Liver (tissue), 9 donors: ENCODE measurements around the gene RNF214. TPM values are rescaled to one million over a fixed set of nuclear protein-coding genes. Genes with fewer than 3 reads are reported as not detected.
"Not testable (repeated sequence)": the region's sequence is repeated elsewhere in the genome, so short reads cannot be mapped to it uniquely, and the experiment has no call there.

Experiments
- DNase-seq: peaks from one replicate; pipeline ENCODE4 v3.0.0-alpha.2; 2017; ENCODE audit warnings: low spot score
- H3K27ac ChIP-seq, 2 donors: one replicate each; pipeline ENCODE4 v1.7.0; 2013; ENCODE audit warnings: inconsistent platforms in 2 of 2, low read length in 2 of 2, control low read depth in 1 of 2, low read depth in 1 of 2, mild to moderate bottlenecking in 1 of 2
- H3K27me3 ChIP-seq, 4 donors: one replicate each; pipeline versions ENCODE4 v1.6.1 to v1.7.0; 2013; ENCODE audit warnings: low read length in 3 of 4, inconsistent platforms in 1 of 4, mild to moderate bottlenecking in 1 of 4, moderate library complexity in 1 of 4; ENCODE audit not compliant: control insufficient read depth in 4 of 4, insufficient read depth in 4 of 4
- H3K36me3 ChIP-seq, 4 donors: one replicate each; pipeline versions ENCODE4 v1.6.1 to v1.7.0; 2013; ENCODE audit warnings: low read length in 3 of 4, mild to moderate bottlenecking in 3 of 4, low read depth in 1 of 4, moderate library complexity in 1 of 4; ENCODE audit not compliant: control insufficient read depth in 4 of 4, insufficient read depth in 3 of 4
- H3K4me1 ChIP-seq, 4 donors: one replicate each; pipeline versions ENCODE4 v1.6.1 to v1.7.0; 2013; ENCODE audit warnings: low read length in 3 of 4, mild to moderate bottlenecking in 3 of 4, moderate library complexity in 1 of 4; ENCODE audit not compliant: control insufficient read depth in 4 of 4, insufficient read depth in 4 of 4
- H3K4me3 ChIP-seq, 3 donors: one replicate each; pipeline versions ENCODE4 v1.6.1 to v1.7.0; 2013; ENCODE audit warnings: low read length in 3 of 3, control low read depth in 1 of 3, low read depth in 1 of 3, mild to moderate bottlenecking in 1 of 3
- H3K9ac ChIP-seq, 2 donors: one replicate each; pipeline ENCODE4 v1.7.0; 2013; ENCODE audit warnings: low read length in 2 of 2, mild to moderate bottlenecking in 2 of 2, moderate library complexity in 2 of 2, control low read depth in 1 of 2, low read depth in 1 of 2
- H3K9me3 ChIP-seq, 4 donors: one replicate each; pipeline versions ENCODE4 v1.6.1 to v1.7.0; 2013; ENCODE audit warnings: low read length in 3 of 4; ENCODE audit not compliant: control insufficient read depth in 4 of 4
- ATF3 ChIP-seq: IDR thresholded peaks from 2 replicates; pipeline ENCODE4 v1.6.1; 2016; ENCODE audit warnings: antibody characterized with exemption
- CTCF ChIP-seq: fragments of 150-350 bp; IDR thresholded peaks from 2 replicates; pipeline ENCODE4 v1.5.1; 2017; ENCODE audit warnings: improper control_type of control experiment, low read depth, low read length; ENCODE audit not compliant: missing input control
- EGR1 ChIP-seq, 2 donors: IDR thresholded peaks; 2 replicates each; pipeline ENCODE4 v1.6.1; 2016 to 2018; ENCODE audit warnings: antibody characterized with exemption in 2 of 2, low read depth in 2 of 2
- FOXA2 ChIP-seq: IDR thresholded peaks from 2 replicates; pipeline ENCODE4 v1.6.1; 2016; ENCODE audit warnings: antibody characterized with exemption
- GABPA ChIP-seq, 2 donors: IDR thresholded peaks in 1 of 2; conservative IDR thresholded peaks in 1 of 2; 2 replicates each; pipeline ENCODE4 v1.6.1; 2016; ENCODE audit warnings: antibody characterized with exemption in 2 of 2, mild to moderate bottlenecking in 1 of 2, moderate library complexity in 1 of 2
- HNF4A ChIP-seq, 2 donors: conservative IDR thresholded peaks; 2 replicates each; pipeline ENCODE4 v1.6.1; 2016; ENCODE audit warnings: antibody characterized with exemption in 2 of 2, mild to moderate bottlenecking in 2 of 2
- HNF4G ChIP-seq: IDR thresholded peaks from 2 replicates; pipeline ENCODE4 v1.6.1; 2016; ENCODE audit warnings: antibody characterized with exemption
- JUND ChIP-seq, 2 donors: IDR thresholded peaks; 2 replicates each; pipeline ENCODE4 v1.6.1; 2016; ENCODE audit warnings: antibody characterized with exemption in 2 of 2
- NR2F2 ChIP-seq: IDR thresholded peaks from 2 replicates; pipeline ENCODE4 v1.6.1; 2016; ENCODE audit warnings: antibody characterized with exemption
- RAD21 ChIP-seq, 2 donors: IDR thresholded peaks; 2 replicates each; pipeline ENCODE4 v1.6.1; 2016; ENCODE audit warnings: antibody characterized with exemption in 2 of 2, mild to moderate bottlenecking in 2 of 2
- REST ChIP-seq: IDR thresholded peaks from 2 replicates; pipeline ENCODE4 v1.6.1; 2016; ENCODE audit warnings: antibody characterized with exemption, mild to moderate bottlenecking
- RXRA ChIP-seq, 2 donors: IDR thresholded peaks; 2 replicates each; pipeline ENCODE4 v1.6.1; 2017 to 2018; ENCODE audit warnings: antibody characterized with exemption in 2 of 2, mild to moderate bottlenecking in 1 of 2
- SP1 ChIP-seq: IDR thresholded peaks from 2 replicates; pipeline ENCODE4 v1.6.1; 2018; ENCODE audit warnings: antibody characterized with exemption, mild to moderate bottlenecking
- TAF1 ChIP-seq: conservative IDR thresholded peaks from 2 replicates; pipeline ENCODE4 v1.6.1; 2016; ENCODE audit warnings: antibody characterized with exemption, mild to moderate bottlenecking
- WGBS: extraction: QIAGEN DNeasy Blood & Tissue Kit; methylation state at CpG from one replicate; pipeline ENCODE4 v1.1.7; 2013; 5-methylcytosine and 5-hydroxymethylcytosine counted together
- polyA plus RNA-seq, 2 donors: library from polyadenylated mRNA; stranded (reverse) in 1 of 2; unstranded in 1 of 2; fragments of 200-250 nt in 1 of 2; fragments of >200 nt in 1 of 2; fragmentation: Nextera tagmentation in 1 of 2; extraction: Ambion mirVana in 1 of 2; gene quantifications; one replicate each; pipeline versions ENCODE4 v1.2.1 to v1.2.3, GENCODE V29; 2013 to 2015
- total RNA-seq, 2 donors: library from RNA; depleted of rRNA; stranded (reverse); fragments of >200 nt; gene quantifications; one replicate each; pipeline ENCODE4 v1.2.3, GENCODE V29; 2014
- donor health status: healthy.
- donor health status: healthy.
- donor health status: healthy.
- donor health status: healthy.
- donor health status: healthy.

RNF214 gene
- total and polyA plus RNA-seq, 4 donors: 4.6 to 6.2 (median 6.0) TPM

- TF ChIP-seq REST: no peak
- TF ChIP-seq ATF3: no peak
- TF ChIP-seq HNF4G: no peak
- no peak for TF ChIP-seq EGR1 (IDR thresholded peaks at IDR 0.05; ENCODE audit: low read depth in 2 of 2)
- no peak for TF ChIP-seq JUND (IDR thresholded peaks at IDR 0.05)
- no peak for TF ChIP-seq HNF4A (conservative IDR thresholded peaks at IDR 0.05)
- no peak for TF ChIP-seq RXRA (IDR thresholded peaks at IDR 0.05)
- TF ChIP-seq NR2F2: no peak
Observed at GRCh38 chr11:117258576-117258975, 26.1 kb downstream of the RNF214 start (continued).

GRCh38 chr11:117259417-117259816 is 26.9 kb downstream of the RNF214 start:
- Histone ChIP-seq H3K27me3 (no peaks in the 10 kb centered on the region), H3K27ac (no peak overlapping the region), H3K4me3 (no peak overlapping the region), H3K9ac (no peak overlapping the region), H3K4me1 (no peaks in the 10 kb centered on the region), H3K36me3 (peaks cover 0 to 3% (median 3%) of the 10 kb centered on the region in 4 donors), H3K9me3 (no peaks in the 10 kb centered on the region)
- no peak for TF ChIP-seq RAD21 (IDR thresholded peaks at IDR 0.05)
- no peak for TF ChIP-seq GABPA (IDR thresholded peaks at IDR 0.05 in 1 of 2, conservative IDR thresholded peaks at IDR 0.05 in 1 of 2)
- TF ChIP-seq ATF3: no peak
- no peak for TF ChIP-seq RXRA (IDR thresholded peaks at IDR 0.05)
- TF ChIP-seq HNF4G: no peak
- TF ChIP-seq FOXA2: no peak
- TF ChIP-seq SP1: no peak
- no peak for TF ChIP-seq NR2F2
- TF ChIP-seq TAF1: no peak
- no peak for TF ChIP-seq JUND (IDR thresholded peaks at IDR 0.05)
- no peak for TF ChIP-seq CTCF
- WGBS: 83% methylated on average over 1 of the region's 1 CpG
- DNase-seq: no peak

- WGBS: 94% methylated on average over 7 of the region's 7 CpGs
- not testable (repeated sequence) for H3K9ac ChIP-seq, H3K4me3 ChIP-seq, DNase-seq, H3K36me3 ChIP-seq, H3K9me3 ChIP-seq, H3K27me3 ChIP-seq, H3K4me1 ChIP-seq, H3K27ac ChIP-seq
Observed at GRCh38 chr11:117264624-117265323, 32.3 kb downstream of the RNF214 start.
